BLaER1 treated with 17β-estradiol and CSF1 and Interleukin-3, amounts not matched to agents 10 nM and 100 nM (cell line): ENCODE measurements around the gene NEK1.
"Not testable (repeated sequence)": the region's sequence is repeated elsewhere in the genome, so short reads cannot be mapped to it uniquely, and the experiment has no call there.

Experiments
- H3K27ac ChIP-seq, 11 experiments: shearing (Covaris generic); formaldehyde crosslinking; 2 replicates each; pipeline ENCODE4 v1.8.1; 2022
- H3K27me3 ChIP-seq, 11 experiments: shearing (Covaris generic); formaldehyde crosslinking; 2 replicates each; pipeline ENCODE4 v1.8.1; 2022
- H3K36me3 ChIP-seq, 11 experiments: shearing (Covaris generic); formaldehyde crosslinking; 2 replicates each; pipeline ENCODE4 v1.8.1; 2022
- H3K4me1 ChIP-seq, 10 experiments: shearing (Covaris generic); formaldehyde crosslinking; 2 replicates each; pipeline ENCODE4 v1.8.1; 2022
- H3K4me2 ChIP-seq, 11 experiments: shearing (Covaris generic); formaldehyde crosslinking; 2 replicates each; pipeline ENCODE4 v1.8.1; 2022
- H3K4me3 ChIP-seq, 10 experiments: shearing (Covaris generic); formaldehyde crosslinking; 2 replicates each; pipeline ENCODE4 v1.8.1; 2022
- H3K9ac ChIP-seq, 11 experiments: shearing (Covaris generic); formaldehyde crosslinking; 2 replicates each; pipeline ENCODE4 v1.8.1; 2022
- H3K9me3 ChIP-seq, 11 experiments: shearing (Covaris generic); formaldehyde crosslinking; replicated peaks in 1 of 11; 2 replicates each; pipeline ENCODE4 v1.8.1; 2022
- H4K20me1 ChIP-seq, 11 experiments: shearing (Covaris generic); formaldehyde crosslinking; 2 replicates each; pipeline ENCODE4 v1.8.1; 2022
- Cebpa-rat ChIP-seq, 11 experiments: shearing (Covaris generic); IDR thresholded peaks; 2 replicates each; pipeline ENCODE4 v1.8.1; 2022

The NEK1 gene

DNA sequence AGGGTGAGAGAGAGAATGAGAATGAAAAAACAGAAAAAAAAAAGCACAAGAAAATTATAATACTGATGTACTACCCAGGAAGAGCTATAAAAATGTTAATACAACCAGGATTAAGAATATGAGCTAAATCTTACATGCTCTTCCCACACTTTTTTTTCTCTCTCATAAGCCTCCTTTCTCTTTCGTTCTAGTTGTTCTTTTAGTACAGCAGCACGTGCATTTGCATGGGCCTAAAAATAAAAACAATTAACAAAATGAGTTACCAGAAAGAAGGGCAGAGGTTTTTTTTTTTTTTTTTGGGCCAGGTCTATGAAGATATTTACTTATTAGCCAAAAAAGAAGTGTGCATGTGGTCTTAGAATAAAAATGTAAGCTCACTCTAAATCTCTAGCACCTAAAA lies 105.5 kb downstream of the NEK1 start:
- TF ChIP-seq Cebpa-rat (IDR thresholded peaks at IDR 0.05) = no peak
- Histone ChIP-seq H3K4me2 (no peak overlapping the region), H3K4me1 (no peaks in the 10 kb centered on the region), H3K4me3 (no peak overlapping the region), H3K36me3 (peaks cover 0 to 49% (median 23%) of the 10 kb centered on the region in 11 experiments; a peak in 14 of 22 replicates), H3K27me3 (no peaks in the 10 kb centered on the region), H3K27ac (no peak overlapping the region), H3K9ac (no peak overlapping the region), H3K9me3 (peaks cover 0 to 12% (median 10%) of the 10 kb centered on the region in 11 experiments; a peak in 19 of 22 replicates), H4K20me1 (no peaks in the 10 kb centered on the region)

DNA sequence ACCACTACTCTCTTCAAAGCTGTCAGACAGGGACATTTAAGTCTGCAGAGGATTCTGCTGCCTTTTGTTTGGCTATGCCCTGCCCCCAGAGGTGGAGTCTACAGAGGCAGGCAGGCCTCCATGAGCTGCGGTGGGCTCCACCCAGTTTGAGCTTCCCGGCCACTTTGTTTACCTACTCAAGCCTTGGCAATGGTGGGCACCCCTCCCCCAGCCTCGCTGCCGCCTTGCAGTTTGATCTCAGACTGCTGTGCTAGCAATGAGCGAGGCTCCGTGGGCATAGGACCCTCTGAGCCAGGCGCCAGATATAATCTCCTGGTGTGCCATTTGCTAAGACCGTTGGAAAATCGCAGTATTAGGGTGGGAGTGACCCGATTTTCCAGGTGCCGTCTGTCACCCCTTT lies 112.5 kb downstream of the NEK1 start:
- not testable (repeated sequence) for H3K4me1 ChIP-seq, H3K4me3 ChIP-seq, H4K20me1 ChIP-seq, H3K27me3 ChIP-seq, H3K9ac ChIP-seq, H3K27ac ChIP-seq, H3K4me2 ChIP-seq
- peaks cover 7 to 45% (median 20%) of the 10 kb centered on the region in 11 experiments; a peak in 19 of 22 replicates for H3K36me3 ChIP-seq
- H3K9me3 ChIP-seq = peaks cover 21 to 38% (median 32%) of the 10 kb centered on the region in 11 experiments

DNA sequence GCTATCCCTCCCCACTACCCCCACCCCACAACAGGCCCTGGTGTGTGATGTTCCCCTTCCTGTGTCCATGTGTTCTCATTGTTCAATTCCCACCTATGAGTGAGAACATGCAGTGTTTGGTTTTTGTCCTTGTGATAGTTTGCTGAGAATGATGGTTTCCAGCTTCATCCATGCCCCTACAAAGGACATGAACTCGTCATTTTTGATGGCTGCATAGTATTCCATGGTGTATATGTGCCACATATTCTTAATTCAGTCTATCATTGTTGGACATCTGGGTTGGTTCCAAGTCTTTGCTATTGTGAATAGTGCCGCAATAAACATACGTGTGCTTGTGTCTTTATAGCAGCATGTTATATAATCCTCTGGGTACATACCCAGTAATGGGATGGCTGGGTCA lies 118.1 kb downstream of the NEK1 start:
- not testable (repeated sequence) for H3K9me3 ChIP-seq, H4K20me1 ChIP-seq, H3K4me2 ChIP-seq, H3K27ac ChIP-seq, H3K9ac ChIP-seq, H3K36me3 ChIP-seq, H3K27me3 ChIP-seq, H3K4me3 ChIP-seq, H3K4me1 ChIP-seq

DNA sequence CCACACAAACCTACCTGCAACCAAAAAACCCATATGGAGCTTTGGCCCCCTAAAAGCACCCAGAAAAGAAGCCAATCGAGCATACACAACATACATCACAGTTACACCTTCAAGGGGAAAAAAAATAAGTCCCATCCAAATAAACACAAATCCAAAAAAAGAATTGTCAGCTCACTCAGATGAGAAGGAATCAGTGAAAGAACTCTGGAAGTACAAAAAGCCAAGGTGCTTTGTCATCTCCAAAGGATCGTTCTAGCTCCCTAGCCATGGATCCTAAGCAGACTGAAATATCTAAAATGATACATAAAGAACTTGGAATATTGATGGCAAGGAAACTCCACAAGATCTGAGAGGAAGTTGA lies 119.2 kb downstream of the NEK1 start:
- Histone ChIP-seq H3K9ac (no peak overlapping the region), H3K36me3 (no peaks in the 10 kb centered on the region; a peak in 1 of 22 replicates), H3K4me1 (0 out of 20 replicates have a peak, but pooled peaks cover 0 to 4% (median 0%) of the 10 kb centered on the region in 10 experiments), H3K27me3 (no peaks in the 10 kb centered on the region), H3K27ac (no peak overlapping the region), H4K20me1 (no peaks in the 10 kb centered on the region), H3K4me3 (no peak overlapping the region), H3K4me2 (no peak overlapping the region), H3K9me3 (no peaks in the 10 kb centered on the region)
- TF ChIP-seq Cebpa-rat (IDR thresholded peaks at IDR 0.05) = no peak

DNA sequence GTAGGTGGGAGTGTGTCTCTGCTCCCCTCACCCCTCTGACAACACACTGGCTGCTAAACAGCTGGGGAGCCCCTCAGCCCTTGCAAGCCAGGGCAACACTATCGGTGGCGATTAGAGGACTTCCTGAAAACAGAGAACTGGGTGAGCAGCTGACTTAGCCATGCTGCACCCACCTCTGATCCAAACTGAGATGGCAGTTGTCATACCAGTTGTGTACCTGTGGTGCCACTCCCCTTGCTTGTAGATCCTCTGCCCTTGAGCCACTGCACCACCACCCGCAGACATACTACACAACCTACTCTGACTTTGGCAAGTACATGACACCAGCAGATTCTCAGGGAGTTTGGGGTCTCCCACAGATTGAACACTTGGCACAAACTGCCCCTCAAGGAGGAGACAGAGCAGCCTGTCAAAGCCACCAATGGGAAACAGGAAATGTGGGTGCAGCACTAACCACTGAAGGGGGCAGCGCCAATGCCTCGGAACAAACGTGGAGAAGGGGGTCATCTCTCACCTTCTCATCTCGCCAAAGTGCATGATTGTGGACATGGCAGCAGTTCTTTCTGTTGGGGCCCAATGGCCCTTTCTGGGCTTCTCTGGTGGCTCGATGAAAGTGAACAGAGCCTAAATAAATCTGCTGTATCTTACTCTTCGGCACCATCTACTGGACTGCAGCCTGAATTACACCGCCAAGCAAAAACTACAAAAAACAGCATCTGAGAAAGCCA lies 119.8 kb downstream of the NEK1 start:
- Histone ChIP-seq H4K20me1 (no peaks in the 10 kb centered on the region), H3K4me1 (0 out of 20 replicates have a peak, but pooled peaks cover 0 to 4% (median 0%) of the 10 kb centered on the region in 10 experiments), H3K4me2 (no peak overlapping the region), H3K4me3 (no peak overlapping the region), H3K27ac (no peak overlapping the region), H3K27me3 (no peaks in the 10 kb centered on the region), H3K9me3 (no peaks in the 10 kb centered on the region), H3K9ac (no peak overlapping the region), H3K36me3 (no peaks in the 10 kb centered on the region; a peak in 1 of 22 replicates)
- TF ChIP-seq Cebpa-rat (IDR thresholded peaks at IDR 0.05) = no peak

DNA sequence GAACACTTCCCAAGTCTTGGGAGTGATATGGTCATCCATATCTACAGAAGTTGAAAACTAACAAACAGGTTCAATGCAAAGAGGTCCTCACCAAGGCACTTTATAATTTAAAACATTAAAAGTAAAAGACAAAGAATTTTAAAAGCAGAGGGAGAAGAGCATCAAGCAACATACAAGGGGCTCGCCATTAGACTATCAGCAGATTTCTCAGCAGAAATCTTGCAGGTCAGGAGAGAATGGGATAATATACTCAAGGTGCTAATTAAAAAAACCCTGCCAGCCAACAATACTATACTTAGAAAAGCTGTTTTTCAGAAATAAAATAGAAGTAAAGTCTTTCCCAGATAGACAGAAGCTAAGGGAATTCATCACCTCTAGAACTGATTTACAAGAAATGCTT lies 121.2 kb downstream of the NEK1 start:
- no peak overlapping the region for H3K27ac ChIP-seq
- no peaks in the 10 kb centered on the region for H4K20me1 ChIP-seq
- no peak for TF ChIP-seq Cebpa-rat (IDR thresholded peaks at IDR 0.05)

DNA sequence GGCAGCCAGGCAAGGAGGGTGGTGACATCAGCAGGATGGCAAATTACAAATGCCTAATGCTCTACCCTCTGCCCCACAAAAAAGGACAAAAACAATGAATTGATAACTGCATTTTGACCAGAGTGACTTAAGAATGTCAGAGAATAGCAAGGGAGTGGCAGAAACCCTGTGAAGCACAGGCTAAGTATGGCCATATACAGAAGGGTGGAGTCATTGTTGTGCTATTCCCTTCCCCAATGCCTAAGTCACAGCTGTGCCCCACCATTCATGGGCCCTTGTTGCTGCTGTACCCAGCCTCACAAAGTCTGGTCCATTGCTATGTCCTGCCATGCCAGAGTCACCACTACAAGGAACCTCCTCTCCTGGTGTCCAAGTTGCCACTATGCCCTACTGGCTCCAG lies 123.1 kb downstream of the NEK1 start:
- Histone ChIP-seq H3K9me3 (no peaks in the 10 kb centered on the region), H3K4me2 (no peak overlapping the region), H3K9ac (no peak overlapping the region), H3K4me3 (no peak overlapping the region), H4K20me1 (no peaks in the 10 kb centered on the region), H3K4me1 (0 out of 20 replicates have a peak, but pooled peaks cover 0 to 4% (median 0%) of the 10 kb centered on the region in 10 experiments), H3K27me3 (no peaks in the 10 kb centered on the region), H3K36me3 (no peaks in the 10 kb centered on the region; a peak in 1 of 22 replicates), H3K27ac (no peak overlapping the region)
- no peak for TF ChIP-seq Cebpa-rat (IDR thresholded peaks at IDR 0.05)

More for the DNA sequence above, 121.2 kb downstream of the NEK1 start:
- H3K9me3 ChIP-seq = no peaks in the 10 kb centered on the region
- no peak overlapping the region for H3K4me2 ChIP-seq
- H3K4me1 ChIP-seq = 0 out of 20 replicates have a peak, but pooled peaks cover 0 to 4% (median 0%) of the 10 kb centered on the region in 10 experiments
- no peak overlapping the region for H3K4me3 ChIP-seq
- H3K9ac ChIP-seq = no peak overlapping the region
- H3K27me3 ChIP-seq = no peaks in the 10 kb centered on the region
- no peaks in the 10 kb centered on the region; a peak in 1 of 22 replicates for H3K36me3 ChIP-seq

DNA sequence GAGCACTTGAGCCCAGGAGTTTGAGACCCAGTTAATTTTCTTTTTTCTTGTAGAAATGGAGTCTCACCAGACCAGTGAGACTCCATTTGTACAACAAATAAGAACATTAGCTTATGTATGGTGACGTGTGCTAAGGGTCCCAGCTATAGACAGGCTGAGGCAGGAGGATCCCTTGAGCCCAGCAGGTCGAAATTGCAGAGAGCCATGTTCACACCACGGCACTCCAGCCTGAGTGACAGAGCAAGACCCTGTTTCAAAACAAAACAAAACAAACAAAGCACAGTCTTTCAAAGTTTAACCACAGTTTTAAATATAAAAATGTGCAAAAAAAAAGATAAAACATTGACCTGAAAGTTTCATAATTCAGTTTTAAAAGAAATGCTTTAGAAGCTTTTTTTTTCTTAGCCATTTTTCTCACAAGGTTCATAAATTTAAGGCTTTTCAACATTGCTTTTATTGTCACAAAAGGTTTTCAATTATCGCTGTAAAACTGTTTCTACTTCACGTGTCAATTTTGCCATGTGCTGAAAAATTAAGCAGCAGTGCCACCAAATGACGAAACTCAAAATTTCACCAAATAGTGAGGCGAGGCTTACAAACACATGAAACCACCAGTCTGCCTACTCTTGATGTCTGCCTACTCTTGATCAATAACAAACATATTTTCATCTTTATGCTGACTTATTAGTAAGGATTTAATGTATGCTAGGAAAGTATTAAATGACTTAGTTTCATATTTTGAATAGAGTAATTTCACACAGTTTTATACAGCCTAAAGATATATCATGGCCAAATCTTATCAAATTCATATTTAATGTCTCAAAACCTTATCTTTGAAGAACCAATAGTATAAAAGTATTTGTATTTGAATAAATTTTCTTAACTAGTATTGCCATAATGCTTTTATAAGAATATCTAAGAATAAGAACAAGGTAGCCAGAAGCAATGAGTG lies 126.3 kb downstream of the NEK1 start:
- Histone ChIP-seq H4K20me1 (no peaks in the 10 kb centered on the region), H3K9me3 (peaks cover 9 to 16% (median 13%) of the 10 kb centered on the region in 11 experiments; a peak in 20 of 22 replicates), H3K4me1 (no peaks in the 10 kb centered on the region), H3K4me2 (peak overlapping the region in 3 of 11 experiments; percentile 19 to 35 (median 26); a peak in 2 of 22 replicates), H3K27me3 (no peaks in the 10 kb centered on the region), H3K36me3 (peaks cover 0 to 13% (median 8%) of the 10 kb centered on the region in 11 experiments; a peak in 6 of 22 replicates), H3K4me3 (no peak overlapping the region), H3K9ac (peak overlapping the region in 3 of 11 experiments; percentile 12 to 29 (median 24); a peak in 2 of 22 replicates), H3K27ac (peak overlapping the region in 1 of 11 experiments; percentile 21; a peak in 1 of 22 replicates)
- no peak for TF ChIP-seq Cebpa-rat (IDR thresholded peaks at IDR 0.05)

DNA sequence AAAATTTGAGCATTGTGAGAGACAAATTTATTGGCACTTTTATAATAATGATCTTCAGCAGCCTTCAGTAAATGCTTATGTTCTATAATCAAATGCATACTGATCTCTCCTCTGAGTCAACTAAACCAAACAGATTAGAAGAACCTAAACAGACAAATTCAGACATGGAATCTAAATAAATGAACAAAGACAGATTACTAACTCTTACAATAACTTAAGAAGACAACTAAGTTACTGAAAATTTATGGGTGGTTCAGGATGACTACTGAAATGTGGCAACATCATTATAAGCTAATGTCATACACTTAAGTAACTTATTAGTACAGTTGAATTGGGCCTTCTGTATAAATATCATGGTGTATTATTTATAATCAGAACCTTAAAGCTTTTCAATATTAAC lies 127.3 kb downstream of the NEK1 start:
- no peak overlapping the region for H3K27ac ChIP-seq
- TF ChIP-seq Cebpa-rat (IDR thresholded peaks at IDR 0.05) = no peak
- no peak overlapping the region for H3K4me3 ChIP-seq
- H3K4me1 ChIP-seq = no peaks in the 10 kb centered on the region
- H3K4me2 ChIP-seq = no peak overlapping the region
- H3K9me3 ChIP-seq = peaks cover 9 to 19% (median 15%) of the 10 kb centered on the region in 11 experiments; a peak in 20 of 22 replicates
- H3K36me3 ChIP-seq = peaks cover 0 to 13% (median 8%) of the 10 kb centered on the region in 11 experiments; a peak in 6 of 22 replicates
- no peaks in the 10 kb centered on the region for H3K27me3 ChIP-seq
- no peak overlapping the region for H3K9ac ChIP-seq
- H4K20me1 ChIP-seq = no peaks in the 10 kb centered on the region
